ENCODE measurements around the gene LRCOL1.

DNA sequence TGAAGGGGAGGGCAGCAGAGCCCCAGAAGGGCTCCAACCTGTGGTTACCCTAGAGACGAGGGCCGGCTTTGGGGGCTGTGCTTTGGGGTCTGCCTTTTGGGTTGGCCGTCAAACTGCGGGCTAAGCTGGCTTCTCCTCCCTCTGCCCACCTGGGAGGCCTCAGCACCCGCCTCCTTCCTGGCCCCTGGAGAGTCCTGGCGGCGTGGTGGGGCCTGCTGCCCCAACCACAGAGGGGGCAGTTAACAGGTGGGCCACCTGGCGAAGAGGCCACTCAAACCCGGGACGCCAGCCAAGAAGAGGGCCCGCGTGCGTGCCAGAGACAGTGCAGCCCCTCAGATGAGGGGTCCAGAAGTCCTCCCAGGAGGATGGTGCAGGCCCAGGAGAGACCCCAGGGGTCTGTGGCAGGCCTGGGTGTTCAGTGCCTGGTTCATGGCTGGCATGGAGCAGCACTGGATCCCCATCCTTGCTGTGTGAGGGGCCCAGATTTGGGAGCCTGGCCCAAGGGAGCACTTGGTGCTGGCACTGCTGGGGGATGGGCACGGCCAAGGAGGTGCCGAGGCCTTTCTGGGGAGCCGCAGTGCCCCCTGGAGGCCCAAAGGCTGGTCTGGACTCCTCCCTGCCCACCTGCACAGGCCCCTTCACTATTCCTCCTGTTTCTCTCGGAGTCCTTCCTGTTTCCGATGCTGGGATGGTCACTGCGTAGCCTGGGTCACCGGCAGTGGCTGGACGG is 48.8 kb downstream of the LRCOL1 start:
- TF ChIP-seq, protein P1, sequence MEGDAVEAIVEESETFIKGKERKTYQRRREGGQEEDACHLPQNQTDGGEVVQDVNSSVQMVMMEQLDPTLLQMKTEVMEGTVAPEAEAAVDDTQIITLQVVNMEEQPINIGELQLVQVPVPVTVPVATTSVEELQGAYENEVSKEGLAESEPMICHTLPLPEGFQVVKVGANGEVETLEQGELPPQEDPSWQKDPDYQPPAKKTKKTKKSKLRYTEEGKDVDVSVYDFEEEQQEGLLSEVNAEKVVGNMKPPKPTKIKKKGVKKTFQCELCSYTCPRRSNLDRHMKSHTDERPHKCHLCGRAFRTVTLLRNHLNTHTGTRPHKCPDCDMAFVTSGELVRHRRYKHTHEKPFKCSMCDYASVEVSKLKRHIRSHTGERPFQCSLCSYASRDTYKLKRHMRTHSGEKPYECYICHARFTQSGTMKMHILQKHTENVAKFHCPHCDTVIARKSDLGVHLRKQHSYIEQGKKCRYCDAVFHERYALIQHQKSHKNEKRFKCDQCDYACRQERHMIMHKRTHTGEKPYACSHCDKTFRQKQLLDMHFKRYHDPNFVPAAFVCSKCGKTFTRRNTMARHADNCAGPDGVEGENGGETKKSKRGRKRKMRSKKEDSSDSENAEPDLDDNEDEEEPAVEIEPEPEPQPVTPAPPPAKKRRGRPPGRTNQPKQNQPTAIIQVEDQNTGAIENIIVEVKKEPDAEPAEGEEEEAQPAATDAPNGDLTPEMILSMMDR (IDR thresholded peaks at IDR 0.05; ENCODE audit: borderline replicate concordance, extremely low read depth, low read length, poor library complexity, severe bottlenecking) = peak; percentile 60
- no peak for TF ChIP-seq EZH2 (IDR thresholded peaks at IDR 0.05; ENCODE audit: borderline replicate concordance, low read depth, low read length, severe bottlenecking)

Data from DND-41 (cell line).